ENCODE results near the gene ITGA11.

ITGA11 gene

GRCh38 chr15:68374168-68374745 is 57.7 kb downstream of the ITGA11 start:
- H3K4me3 Mint-ChIP-seq: no peak overlapping the region
- peaks cover 7% of the 10 kb centered on the region for H3K4me1 Mint-ChIP-seq (ENCODE audit: low read depth)
- H3K9me3 Mint-ChIP-seq (ENCODE audit: low read depth): no peaks in the 10 kb centered on the region
- H3K36me3 Mint-ChIP-seq: no peaks in the 10 kb centered on the region
- no peaks in the 10 kb centered on the region for H3K27me3 Mint-ChIP-seq
- H3K27ac Mint-ChIP-seq: no peak overlapping the region

GRCh38 chr15:68373028-68373427 is 58.9 kb downstream of the ITGA11 start:
- Mint-ChIP-seq H3K36me3 (no peaks in the 10 kb centered on the region), H3K9me3 (ENCODE audit: low read depth) (no peaks in the 10 kb centered on the region), H3K4me3 (no peak overlapping the region), H3K27ac (no peak overlapping the region), H3K27me3 (no peaks in the 10 kb centered on the region), H3K4me1 (ENCODE audit: low read depth) (no peaks in the 10 kb centered on the region)

- no peaks in the 10 kb centered on the region for H3K36me3 Mint-ChIP-seq
- H3K27me3 Mint-ChIP-seq: no peaks in the 10 kb centered on the region
- no peaks in the 10 kb centered on the region for H3K9me3 Mint-ChIP-seq (ENCODE audit: low read depth)
Measured at GRCh38 chr15:68372291-68372811, 59.6 kb downstream of the ITGA11 start.

GRCh38 chr15:68371851-68372250 is 60.1 kb downstream of the ITGA11 start:
- Mint-ChIP-seq H3K27me3 (no peaks in the 10 kb centered on the region), H3K4me1 (ENCODE audit: low read depth) (no peaks in the 10 kb centered on the region), H3K4me3 (no peak overlapping the region), H3K36me3 (no peaks in the 10 kb centered on the region), H3K9me3 (ENCODE audit: low read depth) (no peaks in the 10 kb centered on the region), H3K27ac (no peak overlapping the region)

More at GRCh38 chr15:68372291-68372811, 59.6 kb downstream of the ITGA11 start:
- Mint-ChIP-seq H3K27ac (no peak overlapping the region), H3K4me1 (ENCODE audit: low read depth) (no peaks in the 10 kb centered on the region), H3K4me3 (no peak overlapping the region)

DNA sequence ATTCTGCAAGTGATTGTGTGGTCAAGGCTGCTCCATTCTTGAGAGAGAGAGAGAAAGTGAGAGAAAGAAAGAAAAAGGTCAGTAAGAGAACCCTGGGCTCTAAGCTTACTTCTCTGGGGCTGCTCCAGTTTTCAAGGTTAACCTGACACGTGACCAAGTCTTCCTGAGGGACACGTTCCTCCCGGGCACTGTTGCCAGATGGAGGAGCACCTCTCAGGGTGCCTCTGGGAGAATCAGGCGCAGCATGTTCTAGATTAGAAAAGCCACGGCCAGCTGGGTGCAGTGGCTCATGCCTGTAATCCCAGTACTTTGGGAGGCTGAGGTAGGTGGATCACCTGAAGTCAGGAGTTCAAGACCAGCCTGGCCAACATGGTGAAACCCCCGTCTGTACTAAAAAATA is 60.8 kb downstream of the ITGA11 start:
- no peaks in the 10 kb centered on the region for H3K36me3 Mint-ChIP-seq

GRCh38 chr15:68370768-68371151 is 61.2 kb downstream of the ITGA11 start:
- Mint-ChIP-seq H3K27ac (no peak overlapping the region), H3K9me3 (ENCODE audit: low read depth) (no peaks in the 10 kb centered on the region), H3K4me1 (ENCODE audit: low read depth) (no peaks in the 10 kb centered on the region), H3K4me3 (no peak overlapping the region), H3K27me3 (no peaks in the 10 kb centered on the region), H3K36me3 (no peaks in the 10 kb centered on the region)

More for the DNA sequence above, 60.8 kb downstream of the ITGA11 start:
- Mint-ChIP-seq H3K27ac (no peak overlapping the region), H3K9me3 (ENCODE audit: low read depth) (no peaks in the 10 kb centered on the region), H3K4me1 (ENCODE audit: low read depth) (no peaks in the 10 kb centered on the region), H3K4me3 (no peak overlapping the region), H3K27me3 (no peaks in the 10 kb centered on the region)

GRCh38 chr15:68369931-68370767 is 61.8 kb downstream of the ITGA11 start:
- no peaks in the 10 kb centered on the region for H3K9me3 Mint-ChIP-seq (ENCODE audit: low read depth)
- no peak overlapping the region for H3K27ac Mint-ChIP-seq
- peaks cover 2% of the 10 kb centered on the region for H3K4me1 Mint-ChIP-seq (ENCODE audit: low read depth)
- no peak overlapping the region for H3K4me3 Mint-ChIP-seq
- H3K36me3 Mint-ChIP-seq: no peaks in the 10 kb centered on the region
- no peaks in the 10 kb centered on the region for H3K27me3 Mint-ChIP-seq

GRCh38 chr15:68368731-68369435 is 63.1 kb downstream of the ITGA11 start:
- H3K4me1 Mint-ChIP-seq (ENCODE audit: low read depth): peaks cover 4% of the 10 kb centered on the region
- no peak overlapping the region for H3K4me3 Mint-ChIP-seq
- no peaks in the 10 kb centered on the region for H3K36me3 Mint-ChIP-seq
- no peaks in the 10 kb centered on the region for H3K27me3 Mint-ChIP-seq
- no peak overlapping the region for H3K27ac Mint-ChIP-seq
- no peaks in the 10 kb centered on the region for H3K9me3 Mint-ChIP-seq (ENCODE audit: low read depth)

DNA sequence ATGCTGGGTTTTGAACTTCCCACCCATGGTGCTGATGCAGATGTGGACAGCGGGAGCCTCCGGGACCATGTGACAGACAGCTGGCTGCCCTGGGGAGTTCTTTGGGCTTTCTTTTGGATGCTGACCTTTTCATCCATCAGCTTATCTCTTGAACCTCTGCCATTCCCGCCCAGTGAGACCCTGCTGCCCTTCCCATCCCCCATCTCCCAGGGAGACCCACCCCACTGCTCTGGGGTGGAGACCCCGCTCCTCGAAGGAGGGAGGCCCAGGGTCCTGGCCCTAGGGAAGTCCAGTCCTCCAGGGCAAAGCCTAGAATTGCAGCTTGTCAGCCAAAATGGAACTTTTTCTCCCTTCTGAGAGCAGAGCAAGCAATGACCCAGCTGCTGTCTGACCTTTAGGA is 64.0 kb downstream of the ITGA11 start:
- Mint-ChIP-seq H3K4me3 (no peak overlapping the region), H3K9me3 (ENCODE audit: low read depth) (no peaks in the 10 kb centered on the region), H3K27me3 (no peaks in the 10 kb centered on the region)

GRCh38 chr15:68367226-68367625 is 64.7 kb downstream of the ITGA11 start:
- Mint-ChIP-seq H3K4me1 (ENCODE audit: low read depth) (peaks cover 4% of the 10 kb centered on the region), H3K9me3 (ENCODE audit: low read depth) (no peaks in the 10 kb centered on the region), H3K36me3 (no peaks in the 10 kb centered on the region), H3K4me3 (no peak overlapping the region), H3K27me3 (no peaks in the 10 kb centered on the region), H3K27ac (no peak overlapping the region)

More for the DNA sequence above, 64.0 kb downstream of the ITGA11 start:
- H3K27ac Mint-ChIP-seq: no peak overlapping the region
- no peaks in the 10 kb centered on the region for H3K36me3 Mint-ChIP-seq
- H3K4me1 Mint-ChIP-seq (ENCODE audit: low read depth): peaks cover 4% of the 10 kb centered on the region

GRCh38 chr15:68366314-68366713 is 65.6 kb downstream of the ITGA11 start:
- Mint-ChIP-seq H3K4me3 (no peak overlapping the region), H3K9me3 (ENCODE audit: low read depth) (no peaks in the 10 kb centered on the region), H3K27me3 (no peaks in the 10 kb centered on the region), H3K27ac (no peak overlapping the region), H3K36me3 (no peaks in the 10 kb centered on the region), H3K4me1 (ENCODE audit: low read depth) (peaks cover 4% of the 10 kb centered on the region)

DNA sequence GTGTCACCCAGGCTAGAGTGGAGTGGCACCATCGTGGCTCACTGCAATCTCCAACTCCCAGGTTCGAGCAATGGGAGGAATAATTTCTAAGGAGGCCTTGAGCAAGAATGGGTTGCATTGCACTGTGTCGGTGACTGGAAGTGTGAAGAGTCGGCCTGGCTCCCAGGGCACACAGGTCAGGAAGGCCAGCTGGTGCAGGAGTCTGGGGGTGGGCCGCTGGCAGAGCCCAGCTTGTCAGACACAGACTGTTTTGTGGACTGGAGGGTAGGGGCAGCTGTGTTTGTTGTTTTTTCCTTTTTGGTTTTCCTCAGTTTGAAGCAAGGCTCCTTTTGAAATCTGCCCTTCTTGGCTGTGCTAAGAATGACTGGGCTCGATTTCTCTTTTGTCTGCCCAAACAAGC is 66.2 kb downstream of the ITGA11 start:
- H3K9me3 Mint-ChIP-seq (ENCODE audit: low read depth): no peaks in the 10 kb centered on the region
- no peak overlapping the region for H3K27ac Mint-ChIP-seq
- no peaks in the 10 kb centered on the region for H3K36me3 Mint-ChIP-seq
- no peaks in the 10 kb centered on the region for H3K27me3 Mint-ChIP-seq
- no peak overlapping the region for H3K4me3 Mint-ChIP-seq
- peaks cover 4% of the 10 kb centered on the region for H3K4me1 Mint-ChIP-seq (ENCODE audit: low read depth)

- H3K4me1 Mint-ChIP-seq (ENCODE audit: low read depth): peaks cover 4% of the 10 kb centered on the region
- no peaks in the 10 kb centered on the region for H3K9me3 Mint-ChIP-seq (ENCODE audit: low read depth)
- H3K4me3 Mint-ChIP-seq: no peak overlapping the region
- peak overlapping the region; percentile 5 for H3K27ac Mint-ChIP-seq
- no peaks in the 10 kb centered on the region for H3K36me3 Mint-ChIP-seq
- H3K27me3 Mint-ChIP-seq: no peaks in the 10 kb centered on the region
Measured at GRCh38 chr15:68365140-68365745, 66.7 kb downstream of the ITGA11 start.

DNA sequence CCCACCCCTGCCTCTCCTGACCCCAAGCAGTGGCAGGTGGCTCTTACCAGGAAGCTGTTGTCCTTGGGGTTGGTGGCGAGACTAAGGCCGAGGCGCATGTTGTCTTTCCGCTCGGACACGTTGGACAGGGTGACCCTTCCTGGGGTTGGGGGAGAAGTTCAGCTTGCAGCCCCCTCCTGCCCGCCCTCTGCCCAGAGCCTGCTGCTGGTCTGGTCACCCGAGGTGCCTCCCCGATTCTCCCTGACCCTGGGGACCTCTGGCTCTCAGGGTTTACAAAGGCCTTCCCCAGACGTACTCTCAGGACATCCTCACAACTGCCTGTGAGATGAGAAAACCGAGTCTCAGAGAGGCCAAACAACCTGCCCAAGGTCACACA is 67.3 kb downstream of the ITGA11 start:
- H3K4me3 Mint-ChIP-seq: no peak overlapping the region
- H3K27ac Mint-ChIP-seq: no peak overlapping the region

More for the DNA sequence above, 67.3 kb downstream of the ITGA11 start:
- H3K36me3 Mint-ChIP-seq: no peaks in the 10 kb centered on the region
- H3K9me3 Mint-ChIP-seq (ENCODE audit: low read depth): no peaks in the 10 kb centered on the region
- H3K27me3 Mint-ChIP-seq: no peaks in the 10 kb centered on the region
- H3K4me1 Mint-ChIP-seq (ENCODE audit: low read depth): peaks cover 4% of the 10 kb centered on the region

Measured in activated naive CD8-positive, alpha-beta T cell (primary cell).